GM19324 (cell line): ENCODE measurements around the gene GUCY2D.
"Not testable (repeated sequence)": the region's sequence is repeated elsewhere in the genome, so short reads cannot be mapped to it uniquely, and the experiment has no call there.

Source experiments
- ATAC-seq: cut with Tn5 transposase; IDR thresholded peaks from one replicate; pipeline ENCODE4 v1.9.1; 2021; ENCODE audit warnings: mild to moderate bottlenecking, moderate library complexity; ENCODE audit not compliant: unreplicated experiment, low FRiP score

The GUCY2D gene

DNA sequence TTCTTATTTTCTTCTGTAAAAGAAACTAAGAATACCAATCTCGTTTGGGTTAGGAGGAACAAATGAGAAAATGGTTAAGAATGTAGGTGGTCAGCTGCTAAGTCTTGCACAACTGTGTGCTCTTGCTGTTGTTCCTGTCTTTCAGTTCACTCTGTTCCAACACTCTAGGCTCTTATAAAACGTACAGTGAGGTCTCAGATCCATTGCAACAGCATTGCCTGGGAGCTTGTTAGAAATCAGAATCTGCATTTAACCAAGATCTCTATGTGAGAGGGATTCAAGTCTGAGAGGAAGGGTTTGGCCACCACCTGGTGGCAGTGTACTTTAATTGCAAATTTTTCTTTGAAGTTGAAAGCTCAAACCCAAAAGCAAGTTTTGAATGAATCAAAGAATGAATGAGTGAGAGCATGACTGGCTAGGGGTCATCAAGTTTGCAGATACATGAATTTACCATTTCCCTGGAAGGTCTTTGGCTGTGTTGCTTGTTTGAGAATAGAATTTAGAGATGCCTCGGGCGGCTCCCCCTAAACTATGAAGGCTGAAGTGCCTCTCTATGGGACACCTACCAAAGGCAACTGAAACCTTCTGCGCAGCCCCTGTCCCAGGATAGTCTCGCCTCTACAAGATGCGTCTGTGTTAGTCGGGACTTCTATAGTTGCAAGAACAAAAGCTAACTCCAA lies 39.0 kb downstream of the GUCY2D start:
- no peak for ATAC-seq

DNA sequence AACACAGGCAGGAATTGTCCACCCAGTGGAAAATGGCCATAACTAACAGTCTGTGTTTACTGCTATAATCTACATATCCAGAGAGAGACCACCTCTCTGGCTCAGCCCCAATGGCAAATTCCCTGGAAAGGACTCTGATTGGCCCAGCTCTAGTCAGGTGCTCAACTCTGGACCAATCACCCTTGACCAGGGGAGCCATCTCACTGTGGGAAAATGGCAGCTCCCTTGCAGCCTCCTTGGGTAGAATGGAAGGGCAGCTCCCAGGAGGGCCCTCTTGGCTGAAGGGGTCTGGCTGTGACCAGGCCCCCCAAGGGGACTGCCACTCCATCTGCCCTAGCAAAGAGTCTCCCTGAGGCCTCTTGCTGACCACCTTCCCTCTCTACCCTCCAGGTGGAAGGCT lies 39.6 kb downstream of the GUCY2D start:
- ATAC-seq = no peak

DNA sequence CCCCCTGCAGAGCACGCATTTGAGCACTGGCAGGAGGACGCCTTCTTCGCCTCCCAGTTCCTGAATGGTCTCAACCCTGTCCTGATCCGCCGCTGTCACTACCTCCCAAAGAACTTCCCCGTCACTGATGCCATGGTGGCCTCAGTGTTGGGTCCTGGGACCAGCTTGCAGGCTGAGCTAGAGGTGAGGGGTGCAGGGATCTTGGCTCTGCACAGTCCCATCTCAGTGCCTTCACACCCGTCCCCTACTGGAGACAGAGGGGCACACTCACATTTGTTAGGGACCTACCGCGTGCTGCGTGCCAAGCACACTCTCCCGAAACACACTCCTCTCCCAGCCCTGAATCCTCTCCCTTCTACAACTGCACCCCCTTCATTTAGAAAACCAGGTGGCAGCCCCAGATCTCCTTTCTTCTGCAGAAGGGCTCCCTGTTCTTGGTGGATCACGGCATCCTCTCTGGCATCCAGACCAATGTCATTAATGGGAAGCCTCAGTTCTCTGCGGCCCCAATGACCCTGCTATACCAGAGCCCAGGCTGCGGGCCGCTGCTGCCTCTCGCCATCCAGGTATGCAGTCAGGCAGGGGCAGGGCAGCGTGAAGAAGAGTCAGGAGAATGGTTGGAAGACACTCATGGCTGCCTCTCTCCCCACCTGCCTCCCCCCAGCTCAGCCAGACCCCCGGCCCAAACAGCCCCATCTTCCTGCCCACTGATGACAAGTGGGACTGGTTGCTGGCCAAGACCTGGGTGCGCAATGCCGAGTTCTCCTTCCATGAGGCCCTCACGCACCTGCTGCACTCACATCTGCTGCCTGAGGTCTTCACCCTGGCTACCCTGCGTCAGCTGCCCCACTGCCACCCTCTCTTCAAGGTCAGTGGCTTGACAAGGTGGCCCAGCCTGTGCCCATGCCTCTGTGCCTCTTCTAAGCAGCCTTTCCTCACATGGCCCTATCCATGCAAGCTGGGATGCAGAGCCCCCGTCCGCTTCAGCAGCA lies 42.7 kb downstream of the GUCY2D start:
- ATAC-seq = no peak

DNA sequence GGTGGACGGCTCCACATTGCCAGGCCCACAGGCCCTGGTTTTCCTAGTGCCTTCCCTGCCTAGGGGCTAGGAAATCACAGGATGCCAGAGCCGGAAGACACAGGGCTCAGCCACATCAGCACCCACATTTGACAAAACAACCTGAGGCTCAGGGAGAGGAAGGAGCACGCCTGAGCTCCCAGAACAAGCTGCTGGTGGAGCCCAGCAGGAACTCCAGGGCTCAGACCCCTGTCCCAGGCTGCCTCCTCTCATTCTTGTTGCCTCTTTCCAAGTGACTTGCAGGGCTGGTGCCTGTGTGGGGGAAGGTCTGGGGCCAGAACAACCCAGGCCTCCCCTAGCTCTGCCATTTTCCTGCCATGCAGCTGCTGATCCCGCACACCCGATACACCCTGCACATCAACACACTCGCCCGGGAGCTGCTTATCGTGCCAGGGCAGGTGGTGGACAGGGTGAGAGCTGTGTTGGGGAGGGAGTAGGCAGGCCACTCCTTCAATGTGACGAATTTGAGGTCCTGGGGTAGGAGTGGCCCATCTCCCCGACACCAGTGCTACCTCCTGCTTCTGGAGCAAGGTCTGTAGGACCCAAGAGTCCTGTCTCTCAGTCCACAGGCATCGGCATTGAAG lies 44.0 kb downstream of the GUCY2D start:
- ATAC-seq = no peak

DNA sequence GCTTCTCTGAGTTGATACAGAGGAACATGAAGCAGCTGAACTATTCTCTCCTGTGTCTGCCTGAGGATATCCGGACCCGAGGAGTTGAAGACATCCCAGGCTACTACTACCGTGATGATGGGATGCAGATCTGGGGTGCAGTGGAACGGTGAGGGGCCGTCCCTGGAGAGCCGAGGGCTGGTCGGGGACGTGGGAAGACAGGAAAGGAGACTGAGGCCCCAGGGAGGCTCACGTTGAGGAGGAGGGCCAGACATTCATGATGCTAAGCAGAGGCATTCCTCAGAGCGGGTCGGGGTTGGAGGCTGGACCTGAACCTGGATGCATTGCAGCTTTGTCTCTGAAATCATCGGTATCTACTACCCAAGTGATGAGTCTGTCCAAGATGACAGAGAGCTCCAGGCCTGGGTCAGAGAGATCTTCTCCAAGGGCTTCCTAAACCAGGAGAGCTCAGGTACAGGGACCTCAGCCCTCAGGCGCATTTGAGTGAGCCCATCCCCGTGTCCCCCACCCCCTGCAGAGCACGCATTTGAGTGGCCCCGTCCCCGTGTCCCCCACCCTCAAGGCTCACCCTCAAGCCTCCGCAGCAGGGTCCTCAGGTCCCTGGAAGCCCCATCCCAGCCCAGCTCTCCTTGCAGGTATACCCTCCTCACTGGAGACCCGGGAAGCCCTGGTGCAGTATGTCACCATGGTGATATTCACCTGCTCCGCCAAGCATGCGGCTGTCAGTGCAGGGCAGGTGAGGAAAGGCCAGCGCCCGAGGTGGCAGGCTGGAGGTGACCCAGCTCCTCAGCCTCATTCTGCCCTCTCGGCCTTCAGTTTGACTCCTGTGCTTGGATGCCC lies 44.7 kb downstream of the GUCY2D start:
- ATAC-seq = no peak

DNA sequence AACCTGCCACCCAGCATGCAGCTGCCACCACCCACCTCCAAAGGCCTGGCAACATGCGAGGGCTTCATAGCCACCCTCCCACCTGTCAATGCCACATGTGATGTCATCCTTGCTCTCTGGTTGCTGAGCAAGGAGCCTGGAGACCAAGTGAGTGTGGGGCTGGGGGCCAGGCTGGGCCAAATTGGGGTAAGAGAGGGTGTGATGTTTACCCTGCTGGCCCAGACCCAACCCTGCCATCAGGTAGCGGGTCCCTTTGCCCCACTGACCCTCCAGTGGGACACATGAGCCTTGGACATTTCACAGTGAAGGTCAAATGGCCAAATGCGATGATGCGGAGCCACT lies 45.3 kb downstream of the GUCY2D start:
- ATAC-seq = no peak

DNA sequence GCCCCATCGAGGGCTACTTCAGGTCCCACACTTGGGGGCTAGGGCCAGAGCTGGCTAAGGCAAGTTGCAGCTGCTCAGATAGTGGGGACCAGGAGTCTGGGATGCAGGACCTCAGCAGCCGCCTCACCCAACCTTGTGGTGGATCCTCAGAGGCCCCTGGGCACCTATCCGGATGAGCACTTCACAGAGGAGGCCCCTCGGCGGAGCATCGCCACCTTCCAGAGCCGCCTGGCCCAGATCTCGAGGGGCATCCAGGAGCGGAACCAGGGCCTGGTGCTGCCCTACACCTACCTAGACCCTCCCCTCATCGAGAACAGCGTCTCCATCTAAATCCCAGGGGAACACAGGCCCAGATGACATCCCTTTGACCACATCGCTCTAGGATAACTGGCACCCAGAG lies 45.8 kb downstream of the GUCY2D start:
- no peak for ATAC-seq

DNA sequence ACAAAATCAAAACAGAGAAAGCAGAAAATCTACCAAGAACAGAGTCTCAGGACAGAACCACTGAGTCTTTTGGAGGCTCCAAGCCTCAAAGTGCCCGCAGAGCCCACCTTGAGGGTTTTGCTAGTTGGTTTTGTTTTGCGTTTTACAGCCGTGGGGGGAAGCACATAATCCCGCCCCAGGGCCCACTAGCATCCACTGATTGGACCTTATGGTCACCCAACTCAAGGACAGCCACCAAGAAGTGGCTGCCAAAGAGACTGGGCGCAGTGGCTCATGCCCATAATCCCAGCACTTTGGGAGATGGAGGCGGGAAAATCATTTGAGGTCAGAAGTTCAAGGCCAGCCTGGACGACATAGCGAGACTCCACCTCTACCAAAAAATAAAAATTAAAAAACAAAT lies 46.3 kb downstream of the GUCY2D start:
- ATAC-seq = no peak

DNA sequence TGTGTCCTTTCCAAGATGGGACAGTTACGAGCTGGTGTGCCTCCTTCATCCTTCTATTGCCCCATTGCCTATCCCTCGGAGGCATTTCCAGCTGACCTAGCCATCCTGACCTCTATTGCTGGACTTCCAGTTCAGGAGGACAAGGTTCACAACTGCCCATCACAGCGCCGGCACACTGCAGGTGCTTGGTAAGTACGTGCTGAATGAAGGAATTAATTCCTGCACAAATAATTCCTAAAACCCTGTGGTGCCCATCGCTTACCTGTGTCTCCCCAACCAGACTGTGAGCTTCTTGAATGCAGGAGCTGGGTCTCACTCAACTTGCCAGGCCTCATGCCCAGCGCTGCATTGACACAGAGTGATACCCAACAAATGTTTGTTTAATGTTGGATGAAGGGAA lies 49.4 kb downstream of the GUCY2D start:
- ATAC-seq = no peak

DNA sequence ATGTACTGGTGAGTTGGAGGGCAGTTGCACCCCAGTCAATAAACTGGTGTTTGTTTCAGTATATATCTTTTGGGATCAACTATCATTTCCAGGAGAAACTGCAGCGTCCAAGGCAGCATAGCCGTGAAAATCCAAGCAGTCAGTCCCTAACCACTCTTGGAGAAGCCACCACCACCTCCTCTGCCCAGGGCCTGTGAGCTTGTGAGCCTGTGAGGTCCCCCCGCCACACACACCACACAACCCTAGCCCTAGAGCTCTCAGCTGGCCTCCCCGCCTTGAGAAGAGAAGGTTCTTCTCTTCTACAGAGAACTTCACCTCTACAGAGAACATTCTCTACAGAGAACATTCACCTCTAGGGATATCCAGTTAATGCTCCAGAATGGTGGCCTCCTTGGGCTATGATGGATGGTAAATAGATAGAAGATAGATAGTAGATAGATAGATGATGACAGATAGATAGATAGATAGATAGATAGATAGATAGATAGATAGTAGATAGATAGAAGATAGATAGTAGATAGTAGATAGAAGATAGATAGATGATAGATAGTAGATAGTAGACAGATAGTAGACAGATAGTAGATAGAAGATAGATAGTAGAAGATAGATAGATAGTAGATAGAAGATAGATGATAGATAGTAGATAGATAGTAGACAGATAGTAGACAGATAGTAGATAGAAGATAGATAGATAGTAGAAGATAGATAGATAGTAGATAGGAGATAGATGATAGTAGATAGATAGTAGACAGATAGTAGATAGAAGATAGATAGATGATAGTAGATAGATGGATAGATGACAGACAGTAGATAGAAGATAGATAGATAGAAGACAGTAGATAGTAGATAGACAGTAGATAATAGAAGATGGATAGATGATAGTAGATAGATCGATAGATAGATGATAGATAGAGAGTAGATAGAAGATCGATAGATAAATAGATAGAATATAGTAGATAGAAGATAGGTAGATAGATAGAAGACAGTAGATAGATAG lies 50.1 kb downstream of the GUCY2D start:
- ATAC-seq = no peak

DNA sequence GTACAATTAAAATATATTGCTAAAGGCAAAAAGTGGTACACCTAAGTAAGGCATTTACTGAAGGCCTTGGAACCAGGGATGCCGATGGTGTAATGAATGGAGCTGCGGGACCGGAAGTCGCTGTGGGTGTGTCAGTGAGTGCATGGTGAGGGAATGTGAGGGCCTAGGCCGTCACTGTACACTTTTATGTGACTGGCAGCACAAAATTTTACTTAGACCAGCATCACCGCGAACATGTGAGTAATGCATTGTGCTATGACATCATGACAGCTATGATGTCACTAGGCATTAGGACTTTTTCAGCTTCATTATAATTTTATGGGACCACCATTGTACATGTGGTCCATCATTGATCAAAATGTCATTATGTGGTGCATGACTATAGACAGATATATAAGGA lies 51.2 kb downstream of the GUCY2D start:
- no peak for ATAC-seq

DNA sequence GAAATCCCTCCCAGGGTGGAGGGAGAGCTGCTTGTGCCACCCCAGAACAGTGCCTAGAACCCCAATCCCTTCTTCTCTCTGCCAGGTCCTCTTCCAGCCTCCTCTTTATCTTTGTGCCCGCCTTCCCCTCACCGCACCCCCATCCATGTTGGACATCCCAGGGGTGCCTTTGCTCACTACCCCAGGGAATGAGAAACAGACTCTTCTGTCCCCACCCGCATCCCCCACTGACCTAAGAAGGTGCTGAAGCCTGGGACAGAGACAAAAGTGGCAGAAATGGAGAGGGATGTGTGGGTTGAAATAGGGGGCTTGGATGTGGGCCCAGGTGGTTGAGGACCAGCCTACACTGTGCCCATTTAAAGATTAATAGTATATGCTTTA lies 53.4 kb downstream of the GUCY2D start:
- ATAC-seq = no peak

DNA sequence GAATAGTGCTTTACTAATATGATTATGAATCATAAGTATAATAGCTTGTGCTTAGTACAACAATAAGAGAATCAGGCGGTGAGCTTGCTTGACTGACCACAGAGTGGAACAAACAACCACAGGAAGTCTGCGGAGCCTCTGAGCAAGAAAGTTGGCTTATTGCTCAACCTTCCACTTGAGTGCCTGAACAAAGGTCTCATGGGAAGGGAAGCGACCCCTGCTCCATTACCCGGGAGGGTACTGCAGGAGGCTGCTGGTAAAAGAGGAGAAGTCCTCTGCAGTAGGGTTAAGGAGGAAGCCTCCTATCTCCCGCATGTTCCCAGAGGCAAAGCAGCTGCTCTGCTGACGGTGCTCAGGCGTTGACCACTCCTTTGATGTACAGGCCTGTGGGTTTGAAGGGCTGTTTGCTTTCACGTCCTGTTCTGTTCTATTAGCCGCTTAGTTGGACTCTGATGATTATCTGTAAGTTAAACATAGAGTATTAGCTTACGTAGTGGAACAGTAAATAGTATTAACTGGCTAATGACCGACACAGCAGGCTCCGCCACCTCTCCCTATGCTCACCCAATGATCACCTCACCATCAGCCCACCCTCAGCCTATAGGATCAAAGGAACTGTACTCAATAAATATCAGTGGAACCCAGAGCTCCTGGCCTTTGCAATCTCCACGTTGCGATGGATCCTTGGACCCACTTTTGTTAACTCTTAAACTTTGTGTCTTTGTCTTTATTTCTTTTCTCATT lies 54.0 kb downstream of the GUCY2D start:
- ATAC-seq = no peak

DNA sequence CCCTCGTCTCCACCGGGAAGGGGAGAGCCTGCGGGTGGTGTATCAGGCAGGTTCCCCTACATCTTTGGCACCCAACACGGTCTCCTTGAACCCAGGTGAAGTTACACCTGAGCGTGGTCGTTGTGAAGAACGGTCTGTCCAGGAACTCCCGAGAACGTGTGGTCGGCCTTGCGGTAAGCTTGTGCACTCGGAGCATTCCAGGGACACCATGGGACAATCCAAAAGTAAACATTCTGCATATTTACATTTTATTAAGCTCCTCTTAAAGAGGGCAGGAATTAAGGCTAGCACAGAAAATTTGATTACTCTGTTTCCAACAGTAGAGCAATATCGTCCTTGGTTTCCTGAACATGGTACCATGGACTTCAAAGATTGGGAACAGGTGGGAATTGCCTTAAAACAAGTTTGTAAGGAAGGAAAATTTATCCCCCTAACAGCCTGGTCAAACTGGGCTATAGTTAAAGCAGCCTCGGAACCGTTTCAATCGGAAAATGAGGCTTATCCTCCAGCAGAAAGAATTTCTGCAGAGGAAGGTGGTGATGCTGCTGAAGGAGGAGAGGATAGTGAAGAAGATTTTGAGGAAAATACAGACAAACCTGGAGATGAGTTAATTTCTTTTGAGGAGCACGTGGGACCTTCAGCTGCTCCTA lies 54.7 kb downstream of the GUCY2D start:
- no peak for ATAC-seq

DNA sequence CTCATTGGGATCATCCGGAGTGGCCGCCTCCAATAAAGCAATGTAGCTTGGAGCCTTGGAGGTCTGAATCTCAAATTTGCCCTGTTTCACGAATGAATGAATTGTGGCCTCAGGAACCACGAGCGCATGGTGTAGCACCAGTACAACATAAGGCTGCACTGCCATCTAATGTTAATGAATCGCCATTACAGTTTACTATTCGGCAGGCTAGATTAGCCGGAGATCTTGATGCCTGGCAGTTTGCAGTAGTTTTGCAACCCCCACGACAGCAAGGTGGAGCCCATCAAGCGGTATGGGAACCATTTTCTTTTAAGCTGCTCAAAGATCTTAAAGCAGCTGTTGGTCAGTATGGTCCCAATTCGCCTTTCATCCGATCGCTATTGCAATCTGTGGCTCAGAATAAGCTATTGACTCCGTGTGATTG lies 55.3 kb downstream of the GUCY2D start:
- no peak for ATAC-seq

DNA sequence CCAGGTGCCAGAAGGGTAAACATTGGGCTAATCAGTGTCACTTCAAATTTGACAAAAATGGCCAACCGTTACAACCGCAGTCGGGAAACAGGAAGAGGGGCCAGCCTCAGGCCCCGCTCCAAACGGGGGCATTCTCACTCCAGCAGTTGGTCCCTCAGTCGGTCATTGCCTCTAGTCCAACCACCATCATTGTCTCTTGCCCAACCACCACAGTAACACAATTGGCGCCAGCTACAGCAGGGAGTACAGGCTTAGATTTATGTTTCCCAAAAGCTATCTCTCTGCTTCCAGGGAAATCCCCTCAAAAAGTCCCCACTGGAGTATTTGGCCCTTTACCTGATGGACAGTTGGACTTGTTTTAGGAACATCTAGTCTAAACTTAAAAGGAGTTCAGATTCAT lies 56.7 kb downstream of the GUCY2D start:
- no peak for ATAC-seq

DNA sequence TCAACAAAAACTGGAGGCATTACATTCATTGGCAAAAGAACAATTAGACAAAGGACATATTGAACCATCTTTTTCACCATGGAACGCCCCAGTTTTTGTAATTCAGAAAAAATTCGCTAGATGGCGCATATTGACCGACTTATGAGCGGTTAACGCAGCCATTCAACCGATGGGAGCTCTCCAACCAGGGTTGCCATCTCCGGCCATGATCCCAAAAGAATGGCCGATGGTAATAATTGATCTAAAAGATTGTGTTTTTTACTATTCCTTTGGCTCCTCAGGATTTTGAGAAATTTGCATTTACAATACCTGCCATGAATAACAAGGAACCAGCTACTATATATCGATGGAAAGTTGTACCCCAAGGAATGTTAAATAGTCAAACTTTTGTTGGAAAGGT lies 57.9 kb downstream of the GUCY2D start:
- ATAC-seq = no peak

DNA sequence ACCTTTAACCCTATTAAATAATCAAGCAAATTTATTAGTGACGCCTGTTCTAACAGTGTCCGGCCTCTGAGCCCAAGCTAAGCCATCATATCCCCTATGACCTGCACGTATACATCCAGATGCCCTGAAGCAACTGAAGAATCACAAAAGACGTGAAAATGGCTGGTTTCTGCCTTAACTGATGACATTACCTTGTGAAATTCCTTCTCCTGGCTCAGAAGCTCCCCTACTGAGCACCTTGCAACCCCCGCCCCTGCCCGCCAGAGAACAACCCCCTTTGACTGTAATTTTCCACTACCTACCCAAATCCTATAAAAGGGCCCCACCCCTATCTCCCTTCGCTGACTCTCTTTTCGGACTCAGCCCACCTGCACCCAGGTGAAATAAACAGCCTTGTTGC lies 59.4 kb downstream of the GUCY2D start:
- not testable (repeated sequence) for ATAC-seq
